ENCODE data around the gene PDCD2.
A peak's percentile ranks its signal among the peaks of the same experiment; 100 is the strongest.
"Not testable (repeated sequence)": the region's sequence is repeated elsewhere in the genome, so short reads cannot be mapped to it uniquely, and the experiment has no call there.

Gene PDCD2

DNA sequence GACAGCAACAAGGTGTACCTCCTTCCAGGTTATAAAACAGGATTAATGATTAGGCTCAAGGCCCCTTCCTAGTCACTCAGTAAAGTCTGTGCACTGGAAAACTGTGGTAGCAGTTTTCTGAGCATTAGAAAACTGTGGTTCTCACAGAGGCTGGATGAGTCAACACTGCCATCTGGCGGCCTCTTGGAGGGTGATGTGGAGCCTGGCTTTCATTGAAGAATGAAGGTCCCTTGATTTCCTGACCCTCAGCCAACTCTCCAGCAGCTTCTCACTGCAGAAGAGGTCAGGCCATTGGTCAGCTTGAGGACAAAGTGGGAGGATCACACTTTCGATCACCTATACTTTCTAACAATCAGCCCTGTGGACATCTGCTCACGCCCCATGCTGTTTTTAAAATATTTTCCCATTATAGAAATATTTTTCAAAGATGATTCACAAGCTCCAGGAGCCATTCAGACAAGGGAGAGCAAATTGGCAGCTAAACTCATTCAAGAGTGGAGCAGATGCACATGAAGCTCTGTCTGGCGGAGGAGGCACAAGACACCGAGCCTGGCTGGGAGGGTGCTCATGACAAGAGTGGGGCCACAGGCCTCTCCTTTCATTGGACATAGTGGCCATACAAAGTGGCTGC lies 54.5 kb downstream of the PDCD2 start:
- ATAC-seq, result peak; percentile 80
- H3K27ac Mint-ChIP-seq, result peak overlapping the region; percentile 41
- peaks cover 12% of the 10 kb centered on the region for H3K36me3 Mint-ChIP-seq (ENCODE audit: low read depth)
- H3K9me3 Mint-ChIP-seq, result no peaks in the 10 kb centered on the region
- H3K4me3 Mint-ChIP-seq, result no peak overlapping the region
- H3K4me1 Mint-ChIP-seq, result peaks cover 12% of the 10 kb centered on the region
- H3K27me3 Mint-ChIP-seq, result no peaks in the 10 kb centered on the region
- DNase-seq, result peak; percentile 70

DNA sequence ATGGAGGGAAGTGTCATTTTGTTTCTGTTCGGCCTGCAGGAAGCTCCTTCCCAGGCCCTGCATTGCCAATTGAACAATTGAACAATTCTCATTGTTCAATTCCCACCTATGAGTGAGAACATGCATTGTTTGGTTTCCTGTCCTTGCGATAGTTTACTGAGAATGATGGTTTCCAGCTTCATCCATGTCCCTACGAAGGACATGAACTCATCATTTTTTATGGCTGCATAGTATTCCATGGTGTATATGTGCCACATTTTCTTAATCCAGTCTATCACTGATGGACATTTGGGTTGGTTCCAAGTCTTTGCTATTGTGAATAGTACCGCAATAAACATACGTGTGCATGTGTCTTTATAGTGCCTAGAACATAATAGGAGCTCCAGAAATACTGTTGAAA lies 56.4 kb downstream of the PDCD2 start:
- not testable (repeated sequence) for DNase-seq; H3K27ac Mint-ChIP-seq; H3K4me3 Mint-ChIP-seq; H3K36me3 Mint-ChIP-seq (ENCODE audit: low read depth); H3K27me3 Mint-ChIP-seq; ATAC-seq; H3K9me3 Mint-ChIP-seq
- peaks cover 12% of the 10 kb centered on the region for H3K4me1 Mint-ChIP-seq

GRCh38 chr6:170525795-170526194 lies 58.6 kb downstream of the PDCD2 start:
- H3K4me1 Mint-ChIP-seq, result peaks cover 6% of the 10 kb centered on the region
- DNase-seq (no peak), ATAC-seq (no peak)
- H3K4me3 Mint-ChIP-seq, result no peak overlapping the region
- H3K36me3 Mint-ChIP-seq (ENCODE audit: low read depth), result no peaks in the 10 kb centered on the region
- no peak overlapping the region for H3K27ac Mint-ChIP-seq
- H3K9me3 Mint-ChIP-seq, result no peaks in the 10 kb centered on the region
- H3K27me3 Mint-ChIP-seq, result peaks cover 3% of the 10 kb centered on the region

Data from activated naive CD8-positive, alpha-beta T cell treated with anti-CD3 and anti-CD28 coated beads, Interleukin-2, amount 50 U/mL, for 24 hours (primary cell).